OCI-LY3 (cell line): ENCODE data around the gene NYNRIN.

Experiments used
- EZH2phosphoT487 ChIP-seq: fragments of 200-600 bp; shearing (Covaris generic); IDR thresholded peaks from 2 replicates; pipeline ENCODE4 v1.6.1; 2018; ENCODE audit warnings: antibody characterized with exemption, mixed run types, low read depth
- TF ChIP-seq, protein P1 (sequence below): fragments of 200-600, 300-600 bp; sonication (generic); IDR thresholded peaks from 2 replicates; pipeline ENCODE4 v1.5.1; 2014; ENCODE audit warnings: antibody characterized with exemption, low read length, low read depth

- TF ChIP-seq, protein P1, sequence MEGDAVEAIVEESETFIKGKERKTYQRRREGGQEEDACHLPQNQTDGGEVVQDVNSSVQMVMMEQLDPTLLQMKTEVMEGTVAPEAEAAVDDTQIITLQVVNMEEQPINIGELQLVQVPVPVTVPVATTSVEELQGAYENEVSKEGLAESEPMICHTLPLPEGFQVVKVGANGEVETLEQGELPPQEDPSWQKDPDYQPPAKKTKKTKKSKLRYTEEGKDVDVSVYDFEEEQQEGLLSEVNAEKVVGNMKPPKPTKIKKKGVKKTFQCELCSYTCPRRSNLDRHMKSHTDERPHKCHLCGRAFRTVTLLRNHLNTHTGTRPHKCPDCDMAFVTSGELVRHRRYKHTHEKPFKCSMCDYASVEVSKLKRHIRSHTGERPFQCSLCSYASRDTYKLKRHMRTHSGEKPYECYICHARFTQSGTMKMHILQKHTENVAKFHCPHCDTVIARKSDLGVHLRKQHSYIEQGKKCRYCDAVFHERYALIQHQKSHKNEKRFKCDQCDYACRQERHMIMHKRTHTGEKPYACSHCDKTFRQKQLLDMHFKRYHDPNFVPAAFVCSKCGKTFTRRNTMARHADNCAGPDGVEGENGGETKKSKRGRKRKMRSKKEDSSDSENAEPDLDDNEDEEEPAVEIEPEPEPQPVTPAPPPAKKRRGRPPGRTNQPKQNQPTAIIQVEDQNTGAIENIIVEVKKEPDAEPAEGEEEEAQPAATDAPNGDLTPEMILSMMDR: no peak
- no peak for TF ChIP-seq EZH2phosphoT487
Measured at GRCh38 chr14:24390701-24391468, 7.9 kb upstream of the NYNRIN start.
